ENCODE data around the gene LTK.

DNA sequence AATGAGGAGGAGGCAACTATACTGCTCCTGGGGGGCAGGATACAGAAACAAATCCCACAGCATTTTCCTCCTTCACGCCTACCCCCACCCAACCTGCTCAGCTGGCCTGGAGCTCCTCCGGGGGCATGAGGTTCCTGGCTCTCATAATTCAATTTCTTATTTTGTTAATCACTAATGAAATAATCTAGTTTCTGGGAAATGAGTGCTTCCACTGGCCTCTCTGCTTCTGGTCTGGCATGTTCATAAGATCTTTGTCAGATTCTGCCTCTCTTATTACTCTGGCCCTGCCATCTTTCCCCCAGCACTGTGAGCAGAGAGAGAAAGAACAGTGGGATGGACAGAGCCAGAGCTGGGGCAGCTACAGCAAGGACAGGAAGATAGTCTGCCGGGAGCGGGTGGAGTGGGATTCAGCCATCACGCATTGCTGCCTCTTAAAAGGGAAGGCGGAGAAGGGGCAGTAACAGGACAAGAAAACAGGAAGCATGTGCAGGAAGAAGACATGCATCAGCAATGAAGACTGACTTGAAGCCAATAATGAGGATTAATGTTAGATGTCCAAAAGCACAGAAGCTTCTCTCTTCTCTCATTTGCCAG, 16.8 kb upstream of the LTK start:
- TF ChIP-seq NFIC (IDR thresholded peaks at IDR 0.05) (no peak), TAF1 (IDR thresholded peaks at IDR 0.05; ENCODE audit: low read depth) (no peak), TCF12 (IDR thresholded peaks at IDR 0.05; ENCODE audit: low read depth) (no peak), EP300 (IDR thresholded peaks at IDR 0.05; ENCODE audit: borderline replicate concordance) (no peak), CEBPB (IDR thresholded peaks at IDR 0.05) (no peak), YY1 (IDR thresholded peaks at IDR 0.05; ENCODE audit: low read depth) (no peak), RAD21 (IDR thresholded peaks at IDR 0.05; ENCODE audit: low read depth) (no peak)
- TF ChIP-seq, protein P1, sequence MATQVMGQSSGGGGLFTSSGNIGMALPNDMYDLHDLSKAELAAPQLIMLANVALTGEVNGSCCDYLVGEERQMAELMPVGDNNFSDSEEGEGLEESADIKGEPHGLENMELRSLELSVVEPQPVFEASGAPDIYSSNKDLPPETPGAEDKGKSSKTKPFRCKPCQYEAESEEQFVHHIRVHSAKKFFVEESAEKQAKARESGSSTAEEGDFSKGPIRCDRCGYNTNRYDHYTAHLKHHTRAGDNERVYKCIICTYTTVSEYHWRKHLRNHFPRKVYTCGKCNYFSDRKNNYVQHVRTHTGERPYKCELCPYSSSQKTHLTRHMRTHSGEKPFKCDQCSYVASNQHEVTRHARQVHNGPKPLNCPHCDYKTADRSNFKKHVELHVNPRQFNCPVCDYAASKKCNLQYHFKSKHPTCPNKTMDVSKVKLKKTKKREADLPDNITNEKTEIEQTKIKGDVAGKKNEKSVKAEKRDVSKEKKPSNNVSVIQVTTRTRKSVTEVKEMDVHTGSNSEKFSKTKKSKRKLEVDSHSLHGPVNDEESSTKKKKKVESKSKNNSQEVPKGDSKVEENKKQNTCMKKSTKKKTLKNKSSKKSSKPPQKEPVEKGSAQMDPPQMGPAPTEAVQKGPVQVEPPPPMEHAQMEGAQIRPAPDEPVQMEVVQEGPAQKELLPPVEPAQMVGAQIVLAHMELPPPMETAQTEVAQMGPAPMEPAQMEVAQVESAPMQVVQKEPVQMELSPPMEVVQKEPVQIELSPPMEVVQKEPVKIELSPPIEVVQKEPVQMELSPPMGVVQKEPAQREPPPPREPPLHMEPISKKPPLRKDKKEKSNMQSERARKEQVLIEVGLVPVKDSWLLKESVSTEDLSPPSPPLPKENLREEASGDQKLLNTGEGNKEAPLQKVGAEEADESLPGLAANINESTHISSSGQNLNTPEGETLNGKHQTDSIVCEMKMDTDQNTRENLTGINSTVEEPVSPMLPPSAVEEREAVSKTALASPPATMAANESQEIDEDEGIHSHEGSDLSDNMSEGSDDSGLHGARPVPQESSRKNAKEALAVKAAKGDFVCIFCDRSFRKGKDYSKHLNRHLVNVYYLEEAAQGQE (IDR thresholded peaks at IDR 0.05; ENCODE audit: low read depth): no peak
- TF ChIP-seq, protein P2, sequence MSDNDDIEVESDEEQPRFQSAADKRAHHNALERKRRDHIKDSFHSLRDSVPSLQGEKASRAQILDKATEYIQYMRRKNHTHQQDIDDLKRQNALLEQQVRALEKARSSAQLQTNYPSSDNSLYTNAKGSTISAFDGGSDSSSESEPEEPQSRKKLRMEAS (IDR thresholded peaks at IDR 0.05): no peak
- TF ChIP-seq, protein P3, sequence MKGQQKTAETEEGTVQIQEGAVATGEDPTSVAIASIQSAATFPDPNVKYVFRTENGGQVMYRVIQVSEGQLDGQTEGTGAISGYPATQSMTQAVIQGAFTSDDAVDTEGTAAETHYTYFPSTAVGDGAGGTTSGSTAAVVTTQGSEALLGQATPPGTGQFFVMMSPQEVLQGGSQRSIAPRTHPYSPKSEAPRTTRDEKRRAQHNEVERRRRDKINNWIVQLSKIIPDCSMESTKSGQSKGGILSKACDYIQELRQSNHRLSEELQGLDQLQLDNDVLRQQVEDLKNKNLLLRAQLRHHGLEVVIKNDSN (IDR thresholded peaks at IDR 0.05): no peak

All from Ishikawa (cell line).